Testis (tissue), 3 donors: ENCODE measurements around the gene PRKN. TPM values are rescaled to one million over a fixed set of nuclear protein-coding genes. Genes with fewer than 3 reads are reported as not detected.

Experiments used
- DNase-seq: peaks from one replicate; pipeline ENCODE4 v3.0.0-alpha.2; 2019
- H3K27ac ChIP-seq, 2 donors: fragments of 200-600 bp; sonication (generic); one replicate each; pipeline ENCODE4 v1.5.1; 2019
- H3K27me3 ChIP-seq: fragments of 200-600 bp; sonication (generic); one replicate; pipeline ENCODE4 v1.5.1; 2019
- H3K36me3 ChIP-seq: fragments of 200-600 bp; sonication (generic); one replicate; pipeline ENCODE4 v1.5.1; 2017; ENCODE audit warnings: low read depth; ENCODE audit errors: missing control alignments
- H3K4me1 ChIP-seq: fragments of 200-600 bp; sonication (generic); one replicate; pipeline ENCODE4 v1.5.1; 2019
- H3K4me3 ChIP-seq, 2 donors: fragments of 200-600 bp; sonication (generic); one replicate each; pipeline ENCODE4 v1.5.1; 2017 to 2019
- H3K9me3 ChIP-seq: fragments of 200-600 bp; sonication (generic); one replicate; pipeline ENCODE4 v1.5.1; 2017
- POLR2A ChIP-seq: fragments of 450-650 bp; IDR thresholded peaks from one replicate; pipeline ENCODE4 v1.6.1; 2017; ENCODE audit warnings: antibody characterized with exemption, mild to moderate bottlenecking, moderate library complexity
- WGBS, 2 donors: methylation state at CpG; one replicate each; pipeline ENCODE4 v1.1.5; 2018; 5-methylcytosine and 5-hydroxymethylcytosine counted together
- intact Hi-C: fragments of 100-400 bp; cut with DNase I; formaldehyde crosslinking; loops from one replicate; pipeline ENCODE4 v1.15.1; 2023; ENCODE audit warnings: low total_unique reads
- polyA plus RNA-seq: library from polyadenylated mRNA; stranded (reverse); fragments of 350-450 nt; fragmentation: Illumina TruSeq; extraction: RNeasy Lipid Tissue Mini Kit (QIAGEN cat#74804); gene quantifications from one replicate; pipeline ENCODE4 v1.2.3, GENCODE V29; 2014; ENCODE audit warnings: low read depth, low replicate concordance; ENCODE audit not compliant: insufficient read depth
- total RNA-seq, 2 donors: library from RNA; depleted of rRNA; stranded (reverse); fragments of >200 nt; gene quantifications; one replicate each; pipeline ENCODE4 v1.2.3, GENCODE V29; 2016
- TF ChIP-seq, protein P1 (sequence below), 3 experiments: fragments of 450-650 bp in 2 of 3; fragments of 200-600 bp in 1 of 3; sonication (generic) in 1 of 3; IDR thresholded peaks; one replicate each; pipeline ENCODE4 v1.5.1; 2016 to 2019; ENCODE audit warnings: antibody characterized with exemption in 3 of 3, mild to moderate bottlenecking in 2 of 3, moderate library complexity in 1 of 3

Gene PRKN
- total and polyA plus RNA-seq, 3 donors from 2014 or later = 19.1 to 34.5 (median 28.8) TPM

DNA sequence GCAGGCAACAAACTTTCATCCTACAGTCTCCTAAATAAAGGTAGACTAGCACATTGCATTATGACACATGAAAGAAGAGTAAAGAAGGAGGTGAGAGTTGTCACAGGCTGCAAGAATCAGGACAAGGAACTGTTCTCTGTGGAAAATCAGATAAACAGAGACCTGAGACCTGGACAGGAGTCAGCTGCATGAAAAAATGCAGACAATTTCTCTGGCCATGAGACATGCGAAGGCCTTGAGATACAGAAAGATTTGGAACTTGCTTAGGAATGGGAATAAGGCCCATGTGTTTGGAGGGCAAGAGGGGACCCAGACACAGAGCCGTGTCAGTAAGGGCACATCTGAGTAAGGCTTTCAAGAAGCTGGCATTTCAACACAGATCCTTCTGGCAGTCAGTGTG is 779.1 kb downstream of the PRKN start:
- no peak for TF ChIP-seq POLR2A
- TF ChIP-seq, protein P1, sequence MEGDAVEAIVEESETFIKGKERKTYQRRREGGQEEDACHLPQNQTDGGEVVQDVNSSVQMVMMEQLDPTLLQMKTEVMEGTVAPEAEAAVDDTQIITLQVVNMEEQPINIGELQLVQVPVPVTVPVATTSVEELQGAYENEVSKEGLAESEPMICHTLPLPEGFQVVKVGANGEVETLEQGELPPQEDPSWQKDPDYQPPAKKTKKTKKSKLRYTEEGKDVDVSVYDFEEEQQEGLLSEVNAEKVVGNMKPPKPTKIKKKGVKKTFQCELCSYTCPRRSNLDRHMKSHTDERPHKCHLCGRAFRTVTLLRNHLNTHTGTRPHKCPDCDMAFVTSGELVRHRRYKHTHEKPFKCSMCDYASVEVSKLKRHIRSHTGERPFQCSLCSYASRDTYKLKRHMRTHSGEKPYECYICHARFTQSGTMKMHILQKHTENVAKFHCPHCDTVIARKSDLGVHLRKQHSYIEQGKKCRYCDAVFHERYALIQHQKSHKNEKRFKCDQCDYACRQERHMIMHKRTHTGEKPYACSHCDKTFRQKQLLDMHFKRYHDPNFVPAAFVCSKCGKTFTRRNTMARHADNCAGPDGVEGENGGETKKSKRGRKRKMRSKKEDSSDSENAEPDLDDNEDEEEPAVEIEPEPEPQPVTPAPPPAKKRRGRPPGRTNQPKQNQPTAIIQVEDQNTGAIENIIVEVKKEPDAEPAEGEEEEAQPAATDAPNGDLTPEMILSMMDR (IDR thresholded peaks at IDR 0.05) = no peak
- intact Hi-C loops = no loop called here
- Histone ChIP-seq H3K4me1 (peaks cover 10% of the 10 kb centered on the region), H3K9me3 (no peaks in the 10 kb centered on the region), H3K27me3 (no peaks in the 10 kb centered on the region), H3K27ac (no peak overlapping the region), H3K36me3 (no peaks in the 10 kb centered on the region), H3K4me3 (no peak overlapping the region)
- no peak for DNase-seq
- 55 to 64% methylated on average over 2 of the region's 2 CpGs for WGBS, 2 donors

DNA sequence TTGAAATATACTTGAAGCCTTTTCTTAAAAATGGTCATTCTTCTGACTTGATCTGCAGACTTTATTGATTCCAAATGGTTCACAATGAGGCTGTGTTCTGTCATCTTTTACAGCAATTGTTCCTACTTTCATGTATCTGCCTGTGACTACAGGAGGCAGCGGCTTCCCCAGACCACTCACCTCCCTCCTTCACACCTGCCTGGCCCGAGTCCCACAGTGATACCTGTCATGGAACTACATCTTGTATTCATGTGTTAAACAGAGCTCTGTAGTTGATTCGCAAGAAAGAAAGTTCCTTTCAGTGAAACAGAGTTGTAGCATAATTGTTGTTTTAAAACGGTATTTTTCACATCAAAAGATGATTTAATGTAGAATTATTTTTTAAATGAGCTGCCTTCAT is 780.2 kb downstream of the PRKN start:
- Histone ChIP-seq H3K27me3 (no peaks in the 10 kb centered on the region), H3K27ac (no peak overlapping the region), H3K4me3 (no peak overlapping the region), H3K4me1 (peaks cover 10% of the 10 kb centered on the region), H3K9me3 (no peaks in the 10 kb centered on the region), H3K36me3 (no peaks in the 10 kb centered on the region)
- TF ChIP-seq, protein P1 (IDR thresholded peaks at IDR 0.05) = no peak
- no peak for TF ChIP-seq POLR2A
- intact Hi-C loops = no loop called here
- no peak for DNase-seq
- 88 to 92% methylated on average over 4 of the region's 4 CpGs for whole genome bisulfite sequencing, 2 donors

DNA sequence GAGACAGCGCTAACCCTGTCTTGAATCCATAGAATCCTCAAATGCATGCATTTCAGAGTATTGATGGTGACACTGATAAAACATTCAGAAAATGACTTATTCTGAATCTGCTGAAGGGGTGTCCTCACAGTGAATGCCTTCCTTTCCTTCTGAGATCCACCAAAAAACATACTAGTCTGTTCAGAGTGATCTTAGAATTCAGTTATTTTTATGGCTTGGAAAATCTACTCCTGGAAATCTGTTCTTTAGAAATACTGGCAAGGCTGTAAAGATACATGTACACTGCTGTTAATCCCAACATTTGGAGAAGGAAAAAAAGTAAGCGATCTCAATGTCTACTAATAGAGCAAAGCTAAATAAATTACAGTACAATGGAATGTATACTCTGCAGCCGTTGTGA is 781.1 kb downstream of the PRKN start:
- no peak overlapping the region for H3K27ac ChIP-seq
- 71 to 80% methylated on average over 3 of the region's 3 CpGs for WGBS, 2 donors
- no peaks in the 10 kb centered on the region for H3K36me3 ChIP-seq
- H3K27me3 ChIP-seq = no peaks in the 10 kb centered on the region
- intact Hi-C loops = no loop called here
- no peaks in the 10 kb centered on the region for H3K9me3 ChIP-seq
- no peak for DNase-seq
- H3K4me1 ChIP-seq = peaks cover 8% of the 10 kb centered on the region
- H3K4me3 ChIP-seq = no peak overlapping the region
- TF ChIP-seq, protein P1 (IDR thresholded peaks at IDR 0.05) = no peak
- no peak for TF ChIP-seq POLR2A

DNA sequence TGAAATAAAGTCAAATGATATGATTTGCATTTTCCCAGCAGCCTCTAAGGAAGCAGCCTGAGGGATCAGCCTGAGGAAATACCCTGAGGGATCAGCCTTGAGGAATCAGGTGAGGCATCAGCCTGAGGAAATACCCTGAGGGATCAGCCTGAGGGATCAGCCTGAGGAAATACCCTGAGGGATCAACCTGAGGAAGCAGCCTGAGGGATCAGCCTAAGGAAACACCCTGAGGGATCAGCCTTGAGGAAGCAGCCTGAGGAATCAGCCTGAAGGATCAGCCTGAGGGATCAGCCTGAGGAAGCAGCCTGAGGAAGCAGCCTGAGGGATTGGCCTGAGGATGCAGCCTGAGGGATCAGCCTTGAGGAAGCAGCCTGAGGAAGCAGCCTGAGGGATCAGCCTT is 784.0 kb downstream of the PRKN start:
- TF ChIP-seq, protein P1 (IDR thresholded peaks at IDR 0.05) = no peak
- no peak for TF ChIP-seq POLR2A
- Histone ChIP-seq H3K27me3 (no peaks in the 10 kb centered on the region), H3K4me3 (no peak overlapping the region), H3K9me3 (no peaks in the 10 kb centered on the region), H3K36me3 (no peaks in the 10 kb centered on the region), H3K4me1 (peaks cover 2% of the 10 kb centered on the region), H3K27ac (no peak overlapping the region)
- DNase-seq = no peak
- intact Hi-C loops = no loop called here

DNA sequence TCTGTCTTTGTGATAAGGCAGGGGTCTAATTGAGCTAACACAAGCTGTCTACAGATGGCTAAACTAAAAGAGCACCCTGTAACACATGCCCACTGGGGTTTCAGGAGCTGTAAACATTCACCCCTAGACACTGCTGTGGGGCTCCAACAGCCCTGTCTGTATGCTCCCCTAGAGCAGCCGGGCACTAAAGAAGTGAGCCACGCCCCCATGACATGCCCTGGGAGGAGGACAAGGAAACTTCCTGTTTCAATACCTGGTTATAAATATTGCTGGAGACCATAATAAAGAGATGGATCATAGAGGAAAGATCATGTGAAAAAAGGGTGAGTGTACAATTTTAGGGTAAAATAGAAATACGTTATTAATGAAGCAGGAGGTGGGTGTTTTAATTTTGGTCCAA is 786.0 kb downstream of the PRKN start:
- Histone ChIP-seq H3K27me3 (no peaks in the 10 kb centered on the region), H3K4me1 (peaks cover 2% of the 10 kb centered on the region), H3K9me3 (no peaks in the 10 kb centered on the region), H3K27ac (no peak overlapping the region), H3K36me3 (no peaks in the 10 kb centered on the region), H3K4me3 (no peak overlapping the region)
- no peak for TF ChIP-seq POLR2A
- TF ChIP-seq, protein P1 (IDR thresholded peaks at IDR 0.05) = no peak
- 95 to 98% methylated on average over 3 of the region's 3 CpGs for WGBS, 2 donors
- intact Hi-C loops = no loop called here
- DNase-seq = no peak
